ENCODE data around the gene RDH13. TPM values are rescaled to one million over a fixed set of nuclear protein-coding genes. Genes with fewer than 3 reads are reported as not detected.
A peak's percentile ranks its signal among the peaks of the same experiment; 100 is the strongest.

Gene RDH13
- total RNA-seq, 1 experiment from 2014 or later, result 31.1 TPM

GRCh38 chr19:55028757-55029156 is 34.2 kb downstream of the RDH13 start:
- intact Hi-C loops (cut with micrococcal nuclease), result no loop called here
- DNase-seq (ENCODE audit: low read depth, low spot score) (no peak), ATAC-seq (no peak)
- Histone ChIP-seq H3K9ac (ENCODE audit: low read length) (no peak overlapping the region), H3K27me3 (ENCODE audit: insufficient read depth, low read length) (no peaks in the 10 kb centered on the region), H3K36me3 (ENCODE audit: control insufficient read depth in 1 of 2, insufficient read depth in 2 of 2, low read length in 2 of 2) (0 out of 4 replicates have a peak, but pooled peaks cover 0 to 6% of the 10 kb centered on the region in 2 experiments), H2AFZ (ENCODE audit: low read depth, low read length, poor library complexity, severe bottlenecking) (no peak overlapping the region), H3K4me1 (ENCODE audit: control insufficient read depth in 1 of 2, insufficient read depth in 2 of 2, low read length in 2 of 2) (peaks cover 8 to 21% of the 10 kb centered on the region in 2 experiments; a peak in 3 of 4 replicates), H3K9me3 (ENCODE audit: control insufficient read depth in 1 of 2, insufficient read depth in 1 of 2, low read depth in 1 of 2, low read length in 2 of 2) (no peaks in the 10 kb centered on the region), H3K9me2 (ENCODE audit: insufficient read depth) (no peaks in the 10 kb centered on the region), H3K79me2 (ENCODE audit: insufficient read depth, low read length) (peaks cover 81% of the 10 kb centered on the region), H4K20me1 (ENCODE audit: insufficient read depth) (peaks cover 7% of the 10 kb centered on the region; the same call in 1 of the 2 replicates), H3K4me3 (replicated peaks in 1 of 2; ENCODE audit: low read depth in 1 of 2, low read length in 2 of 2) (no peak overlapping the region), H3K4me2 (ENCODE audit: low read length) (no peak overlapping the region), H3K27ac (ENCODE audit: low read depth, low read length) (no peak overlapping the region)
- ChIA-PET RAD21 (ENCODE audit: low non-redundant PET in 1 of 2, low total read pairs in 2 of 2, uncharacterized antibody in 2 of 2, unreplicated experiment in 2 of 2) (no interaction called here), CTCF (no interaction called here), POLR2A (no interaction called here)
- no TSS peak for BruUV-seq (replicated peaks)
- TF ChIP-seq FOSL1 (IDR thresholded peaks at IDR 0.05; ENCODE audit: low read depth), result no peak
- no peak for TF ChIP-seq POLR2AphosphoS5 (IDR thresholded peaks at IDR 0.05; ENCODE audit: low read depth, low read length)
- TF ChIP-seq TCF7L2 (IDR thresholded peaks at IDR 0.05; ENCODE audit: borderline replicate concordance, extremely low read depth, insufficient read depth, insufficient read length), result no peak
- no peak for TF ChIP-seq EGR1 (IDR thresholded peaks at IDR 0.05; ENCODE audit: low read depth)
- TF ChIP-seq SRF (IDR thresholded peaks at IDR 0.05; ENCODE audit: low read depth), result no peak
- TF ChIP-seq, protein P1, sequence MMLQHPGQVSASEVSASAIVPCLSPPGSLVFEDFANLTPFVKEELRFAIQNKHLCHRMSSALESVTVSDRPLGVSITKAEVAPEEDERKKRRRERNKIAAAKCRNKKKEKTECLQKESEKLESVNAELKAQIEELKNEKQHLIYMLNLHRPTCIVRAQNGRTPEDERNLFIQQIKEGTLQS (IDR thresholded peaks at IDR 0.05), result no peak

- no peaks in the 10 kb centered on the region for H3K27me3 ChIP-seq (ENCODE audit: insufficient read depth, low read length)
- ChIA-PET RAD21 (ENCODE audit: low non-redundant PET in 1 of 2, low total read pairs in 2 of 2, uncharacterized antibody in 2 of 2, unreplicated experiment in 2 of 2) (no interaction called here), POLR2A (no interaction called here), CTCF (no interaction called here)
- H3K9ac ChIP-seq (ENCODE audit: low read length), result no peak overlapping the region
- peaks cover 8 to 21% of the 10 kb centered on the region in 2 experiments; a peak in 3 of 4 replicates for H3K4me1 ChIP-seq (ENCODE audit: control insufficient read depth in 1 of 2, insufficient read depth in 2 of 2, low read length in 2 of 2)
- peak overlapping the region; percentile 48; the same call in 1 of the 2 replicates for H3K27ac ChIP-seq (ENCODE audit: low read depth, low read length)
- ATAC-seq, result peak; percentile 70
- peak overlapping the region; percentile 41; the same call in 1 of the 2 replicates for H3K4me2 ChIP-seq (ENCODE audit: low read length)
- peaks cover 80% of the 10 kb centered on the region for H3K79me2 ChIP-seq (ENCODE audit: insufficient read depth, low read length)
- H3K9me2 ChIP-seq (ENCODE audit: insufficient read depth), result no peaks in the 10 kb centered on the region
- H3K36me3 ChIP-seq (ENCODE audit: control insufficient read depth in 1 of 2, insufficient read depth in 2 of 2, low read length in 2 of 2), result 0 out of 4 replicates have a peak, but pooled peaks cover 0 to 6% of the 10 kb centered on the region in 2 experiments
- BruUV-seq (replicated peaks), result no TSS peak
- DNase-seq (ENCODE audit: low read depth, low spot score), result peak; percentile 7
- peaks cover 7% of the 10 kb centered on the region; the same call in 1 of the 2 replicates for H4K20me1 ChIP-seq (ENCODE audit: insufficient read depth)
- intact Hi-C loops (cut with micrococcal nuclease), result no loop called here
- no peak overlapping the region for H2AFZ ChIP-seq (ENCODE audit: low read depth, low read length, poor library complexity, severe bottlenecking)
- H3K9me3 ChIP-seq (ENCODE audit: control insufficient read depth in 1 of 2, insufficient read depth in 1 of 2, low read depth in 1 of 2, low read length in 2 of 2), result no peaks in the 10 kb centered on the region
- no peak overlapping the region for H3K4me3 ChIP-seq (replicated peaks in 1 of 2; ENCODE audit: low read depth in 1 of 2, low read length in 2 of 2)
- no peak for TF ChIP-seq ELF1 (IDR thresholded peaks at IDR 0.05; ENCODE audit: borderline replicate concordance, low read depth)
- TF ChIP-seq MAX (IDR thresholded peaks at IDR 0.05), result no peak
- TF ChIP-seq YY1 (IDR thresholded peaks at IDR 0.05; ENCODE audit: extremely low read depth, insufficient replicate concordance, low read depth, low read length), result no peak
- TF ChIP-seq FOSL1 (IDR thresholded peaks at IDR 0.05; ENCODE audit: low read depth), result no peak
- no peak for TF ChIP-seq REST (IDR thresholded peaks at IDR 0.05; ENCODE audit: low read depth)
- no peak for TF ChIP-seq POLR2AphosphoS5 (IDR thresholded peaks at IDR 0.05; ENCODE audit: low read depth, low read length)
- no peak for TF ChIP-seq SIN3A (IDR thresholded peaks at IDR 0.05; ENCODE audit: low read depth)
- no peak for TF ChIP-seq SP1 (IDR thresholded peaks at IDR 0.05; ENCODE audit: low read depth)
- no peak for TF ChIP-seq SRF (IDR thresholded peaks at IDR 0.05; ENCODE audit: low read depth)
- TF ChIP-seq, protein P1 (IDR thresholded peaks at IDR 0.05), result no peak
These were observed 35.2 kb downstream of the RDH13 start for GRCh38 chr19:55027472-55028337.

All from HCT116 (cell line).